GM12873 (cell line): ENCODE data around the gene MINK1.

Experiments
- CTCF ChIP-seq: IDR thresholded peaks from 2 replicates; pipeline ENCODE4 v1.5.1; 2012; ENCODE audit warnings: low read depth, mild to moderate bottlenecking, moderate library complexity, low read length, control low read depth; ENCODE audit not compliant: insufficient read depth; ENCODE audit errors: missing control alignments

The MINK1 gene

GRCh38 chr17:4891411-4892410 is 58.6 kb downstream of the MINK1 start:
- no peak for TF ChIP-seq CTCF

DNA sequence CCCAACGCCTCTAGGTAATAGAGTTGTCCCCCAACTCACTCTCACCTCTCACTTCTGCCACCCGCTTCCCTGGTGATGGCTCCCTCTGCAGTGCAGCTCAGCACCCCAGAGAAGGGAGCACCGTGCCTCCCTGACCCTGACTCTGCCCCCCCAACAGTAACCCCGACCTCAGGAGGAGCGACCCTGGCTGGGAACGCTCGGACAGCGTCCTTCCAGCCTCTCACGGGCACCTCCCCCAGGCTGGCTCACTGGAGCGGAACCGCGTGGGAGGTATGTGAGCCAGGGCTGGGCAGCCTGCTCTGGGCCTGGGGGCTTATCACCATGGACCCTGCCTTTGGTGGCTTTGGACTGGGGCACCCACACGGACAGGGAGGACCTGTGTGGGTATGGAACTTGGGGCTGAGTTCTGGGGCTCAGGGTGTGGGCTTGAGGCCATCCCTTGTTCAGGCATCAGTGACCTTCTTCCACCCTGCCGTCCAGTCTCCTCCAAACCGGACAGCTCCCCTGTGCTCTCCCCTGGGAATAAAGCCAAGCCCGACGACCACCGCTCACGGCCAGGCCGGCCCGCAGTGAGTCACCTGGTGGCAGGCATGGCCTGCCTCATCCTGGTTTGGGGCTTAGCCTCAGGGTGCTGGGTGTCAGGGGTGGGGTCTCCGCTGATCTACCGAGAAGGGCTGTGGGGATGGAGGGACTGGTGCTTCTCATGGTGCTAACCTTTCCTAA is 59.5 kb downstream of the MINK1 start:
- TF ChIP-seq CTCF = no peak

DNA sequence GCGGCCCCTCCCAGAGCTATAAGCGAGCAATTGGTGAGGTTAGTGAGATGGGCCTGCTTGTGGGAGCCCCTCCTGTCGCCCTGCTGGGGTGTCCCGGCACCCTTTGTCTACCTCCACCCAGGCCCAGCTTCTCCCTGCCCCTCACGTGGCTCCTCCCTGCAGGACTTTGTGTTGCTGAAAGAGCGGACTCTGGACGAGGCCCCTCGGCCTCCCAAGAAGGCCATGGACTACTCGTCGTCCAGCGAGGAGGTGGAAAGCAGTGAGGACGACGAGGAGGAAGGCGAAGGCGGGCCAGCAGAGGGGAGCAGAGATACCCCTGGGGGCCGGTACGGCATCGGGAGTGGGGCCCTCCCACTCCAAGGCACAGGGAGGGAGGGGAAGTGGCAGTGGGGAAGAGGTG is 60.1 kb downstream of the MINK1 start:
- TF ChIP-seq CTCF = no peak

- no peak for TF ChIP-seq CTCF
These were observed 60.8 kb downstream of the MINK1 start for GRCh38 chr17:4893721-4894560.

DNA sequence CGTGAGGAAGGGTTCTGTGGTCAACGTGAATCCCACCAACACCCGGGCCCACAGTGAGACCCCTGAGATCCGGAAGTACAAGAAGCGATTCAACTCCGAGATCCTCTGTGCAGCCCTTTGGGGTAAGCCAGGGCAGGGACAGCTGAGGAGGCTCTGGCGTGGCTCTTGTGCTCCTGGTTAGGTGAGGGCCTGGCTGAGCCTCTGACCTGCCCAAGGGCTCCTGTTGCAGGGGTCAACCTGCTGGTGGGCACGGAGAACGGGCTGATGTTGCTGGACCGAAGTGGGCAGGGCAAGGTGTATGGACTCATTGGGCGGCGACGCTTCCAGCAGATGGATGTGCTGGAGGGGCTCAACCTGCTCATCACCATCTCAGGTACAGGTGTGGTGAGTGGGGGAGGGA is 62.0 kb downstream of the MINK1 start:
- no peak for TF ChIP-seq CTCF

DNA sequence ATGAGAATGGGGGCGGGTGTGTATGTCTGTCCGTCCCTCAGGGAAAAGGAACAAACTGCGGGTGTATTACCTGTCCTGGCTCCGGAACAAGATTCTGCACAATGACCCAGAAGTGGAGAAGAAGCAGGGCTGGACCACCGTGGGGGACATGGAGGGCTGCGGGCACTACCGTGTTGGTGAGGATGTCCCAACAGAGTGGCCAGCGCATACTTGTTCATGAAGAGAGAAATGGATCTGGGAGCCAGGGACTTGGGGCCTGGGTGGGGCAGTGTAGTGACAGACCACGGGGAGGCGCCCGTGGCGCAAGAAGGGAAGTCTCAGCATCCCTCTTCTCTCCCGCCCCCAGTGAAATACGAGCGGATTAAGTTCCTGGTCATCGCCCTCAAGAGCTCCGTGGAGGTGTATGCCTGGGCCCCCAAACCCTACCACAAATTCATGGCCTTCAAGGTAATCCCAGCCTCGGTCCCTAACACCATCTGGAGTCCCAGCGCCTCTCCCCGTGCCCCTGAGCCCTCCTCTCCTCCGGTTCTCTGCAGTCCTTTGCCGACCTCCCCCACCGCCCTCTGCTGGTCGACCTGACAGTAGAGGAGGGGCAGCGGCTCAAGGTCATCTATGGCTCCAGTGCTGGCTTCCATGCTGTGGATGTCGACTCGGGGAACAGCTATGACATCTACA is 62.7 kb downstream of the MINK1 start:
- no peak for TF ChIP-seq CTCF
